Measurements from ENCODE around the gene ADAMTS5. TPM values are rescaled to one million over a fixed set of nuclear protein-coding genes. Genes with fewer than 3 reads are reported as not detected.

ADAMTS5 gene
- total and polyA plus RNA-seq, 2 donors (not counting 3 experiments of a cell fraction or from before 2014, with no cell fraction given), result not detected

- BruUV-seq (replicated peaks), result no TSS peak
Measured at GRCh38 chr21:26956216-26956615, 10.7 kb downstream of the ADAMTS5 start.

More at GRCh38 chr21:26956216-26956615, 10.7 kb downstream of the ADAMTS5 start:
- H3K79me2 ChIP-seq (ENCODE audit: control insufficient read depth, insufficient read depth, low read length), result no peaks in the 10 kb centered on the region
- POLR2A ChIA-PET, result no interaction called here
- H3K27me3 ChIP-seq (ENCODE audit: control insufficient read depth in 2 of 2, insufficient read depth in 2 of 2, low read length in 2 of 2), result no peaks in the 10 kb centered on the region
- no peaks in the 10 kb centered on the region for H4K20me1 ChIP-seq (replicated peaks; ENCODE audit: control insufficient read depth, extremely low read depth, insufficient read depth, low read length)
- H3K4me1 ChIP-seq (ENCODE audit: control insufficient read depth, extremely low read depth, insufficient read depth, low read length), result no peaks in the 10 kb centered on the region
- TF ChIP-seq FOS (IDR thresholded peaks at IDR 0.05; ENCODE audit: borderline replicate concordance, insufficient read depth, low read length), result no peak
- no peak for TF ChIP-seq GATA2 (IDR thresholded peaks at IDR 0.05; ENCODE audit: insufficient read depth, insufficient read length, low read depth, low read length)
- TF ChIP-seq JUN (IDR thresholded peaks at IDR 0.05; ENCODE audit: borderline replicate concordance, insufficient read depth, insufficient read length, low read depth), result no peak
- TF ChIP-seq CTCF (IDR thresholded peaks at IDR 0.05; ENCODE audit: extremely low read depth in 1 of 2, insufficient read depth in 1 of 2, low read depth in 1 of 2, low read length in 2 of 2), result no peak
- no peak for TF ChIP-seq MAX (IDR thresholded peaks at IDR 0.05; ENCODE audit: insufficient read depth, insufficient read length)
- TF ChIP-seq EZH2 (IDR thresholded peaks at IDR 0.05; ENCODE audit: borderline replicate concordance, low read depth, low read length, severe bottlenecking), result no peak
- TF ChIP-seq POLR2AphosphoS5 (IDR thresholded peaks at IDR 0.05; ENCODE audit: insufficient read depth, low read depth, low read length), result no peak
- no peak for TF ChIP-seq POLR2A (IDR thresholded peaks at IDR 0.05; ENCODE audit: low read depth, low read length)
- TF ChIP-seq MYC (IDR thresholded peaks at IDR 0.05; ENCODE audit: low read depth, low read length), result no peak
- intact Hi-C loops (cut with micrococcal nuclease), result no loop called here
- no peak overlapping the region for H3K4me2 ChIP-seq (ENCODE audit: insufficient read depth, low read length)
- no peak overlapping the region for H2AFZ ChIP-seq (ENCODE audit: low read depth, low read length)
- H3K9me3 ChIP-seq (replicated peaks; ENCODE audit: control insufficient read depth, insufficient read depth, low read length), result no peaks in the 10 kb centered on the region
- CTCF ChIA-PET, result interaction anchor here (0.9 kb wide), 1 partner anchor 9 kb away, joined by 3 read pairs; no protein-coding TSS in a partner anchor
- no peaks in the 10 kb centered on the region for H3K36me3 ChIP-seq (ENCODE audit: control insufficient read depth in 2 of 2, extremely low read depth in 1 of 2, insufficient read depth in 2 of 2, low read length in 2 of 2)
- FAIRE-seq, result no peak
- no peak for DNase-seq (ENCODE audit: low read depth, low spot score)
- dilution Hi-C loops (cut with MboI; ENCODE audit: extremely low pct_ligation_motif_present, low sequenced_read_pairs), result no loop called here
- H3K9me1 ChIP-seq (replicated peaks; ENCODE audit: control insufficient read depth, extremely low read depth, insufficient read depth, low read length), result no peaks in the 10 kb centered on the region
- H3K4me3 ChIP-seq (replicated peaks in 1 of 3; ENCODE audit: insufficient read depth in 1 of 3, low read depth in 1 of 3, low read length in 3 of 3), result no peak overlapping the region
- H3K27ac ChIP-seq (ENCODE audit: insufficient read depth, low read depth, low read length), result no peak overlapping the region
- no peak overlapping the region for H3K9ac ChIP-seq (replicated peaks; ENCODE audit: extremely low read depth, insufficient read depth, low read length)
